ENCODE data around the gene NAV2. TPM values are rescaled to one million over a fixed set of nuclear protein-coding genes. Genes with fewer than 3 reads are reported as not detected.

NAV2 gene
- total RNA-seq, 1 experiment from 2014 or later: 23.3 TPM

DNA sequence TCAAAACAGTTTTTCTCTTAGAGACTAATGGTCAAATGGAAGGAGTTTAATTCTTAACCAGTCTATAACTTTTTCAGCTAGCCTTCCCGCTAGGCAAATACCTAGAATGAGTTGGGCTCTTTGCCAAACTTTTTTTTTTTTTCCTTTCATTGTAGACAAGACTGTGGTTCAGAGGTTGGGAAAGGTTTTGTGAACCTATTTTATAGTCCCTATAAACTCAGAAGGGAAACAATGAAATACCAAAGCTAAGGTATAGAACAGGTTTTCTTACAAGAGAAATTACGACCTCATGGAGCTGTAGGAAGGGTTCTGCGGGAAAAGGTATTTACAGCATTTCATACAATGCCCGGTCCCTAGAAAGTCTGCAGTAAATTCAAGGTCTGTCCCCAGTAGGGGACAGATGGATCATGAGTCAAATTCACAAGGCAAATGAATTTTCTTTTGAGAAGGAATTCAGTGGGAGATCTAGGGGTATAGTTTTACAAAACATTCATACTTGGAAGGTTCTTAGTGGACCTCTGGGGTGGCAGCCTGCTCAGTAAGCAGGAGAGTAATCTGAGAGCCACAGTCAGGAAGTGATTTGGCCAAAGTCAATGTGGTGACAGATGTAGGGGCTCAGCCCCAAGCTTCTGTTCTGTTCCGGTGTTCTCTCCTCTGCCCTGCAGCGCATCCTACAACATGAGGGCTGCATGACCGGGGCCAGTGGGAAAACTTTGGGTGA lies 300.9 kb downstream of the NAV2 start:
- CTCF ChIA-PET: interaction anchor here (0.5 to 0.6 kb wide), 3 partner anchors 12 to 236 kb away, joined by 3 to 11 read pairs (median 6); no protein-coding TSS in a partner anchor
- H3K4me1 ChIP-seq (replicated peaks; ENCODE audit: insufficient read depth): peaks cover 37% of the 10 kb centered on the region
- POLR2A ChIA-PET (ENCODE audit: unreplicated experiment): no interaction called here
- peak overlapping the region; percentile 3 for H3K4me2 ChIP-seq
- intact Hi-C loops (cut with micrococcal nuclease; ENCODE audit: unreplicated experiment): no loop called here
- no peaks in the 10 kb centered on the region for H4K20me1 ChIP-seq (ENCODE audit: insufficient read depth)
- no peaks in the 10 kb centered on the region for H3K27me3 ChIP-seq (ENCODE audit: insufficient read depth, low read depth)
- H3F3A ChIP-seq (ENCODE audit: insufficient read depth, low read depth): peaks cover 29% of the 10 kb centered on the region
- DNase-seq: peak in 1 of 2 experiments; percentile 91
- H3K27ac ChIP-seq: peak overlapping the region; percentile 35
- no TSS peak for BruUV-seq (replicated peaks)
- no peak overlapping the region for H2AFZ ChIP-seq
- no peaks in the 10 kb centered on the region for H3K79me2 ChIP-seq (ENCODE audit: low read depth)
- no peak overlapping the region for H3K4me3 ChIP-seq
- H3K9me3 ChIP-seq (ENCODE audit: insufficient read depth, low read depth): no peaks in the 10 kb centered on the region
- no peaks in the 10 kb centered on the region for H3K36me3 ChIP-seq (ENCODE audit: low read depth)
- TF ChIP-seq EZH2 (IDR thresholded peaks at IDR 0.05; ENCODE audit: low read depth): no peak
- TF ChIP-seq, protein P1, sequence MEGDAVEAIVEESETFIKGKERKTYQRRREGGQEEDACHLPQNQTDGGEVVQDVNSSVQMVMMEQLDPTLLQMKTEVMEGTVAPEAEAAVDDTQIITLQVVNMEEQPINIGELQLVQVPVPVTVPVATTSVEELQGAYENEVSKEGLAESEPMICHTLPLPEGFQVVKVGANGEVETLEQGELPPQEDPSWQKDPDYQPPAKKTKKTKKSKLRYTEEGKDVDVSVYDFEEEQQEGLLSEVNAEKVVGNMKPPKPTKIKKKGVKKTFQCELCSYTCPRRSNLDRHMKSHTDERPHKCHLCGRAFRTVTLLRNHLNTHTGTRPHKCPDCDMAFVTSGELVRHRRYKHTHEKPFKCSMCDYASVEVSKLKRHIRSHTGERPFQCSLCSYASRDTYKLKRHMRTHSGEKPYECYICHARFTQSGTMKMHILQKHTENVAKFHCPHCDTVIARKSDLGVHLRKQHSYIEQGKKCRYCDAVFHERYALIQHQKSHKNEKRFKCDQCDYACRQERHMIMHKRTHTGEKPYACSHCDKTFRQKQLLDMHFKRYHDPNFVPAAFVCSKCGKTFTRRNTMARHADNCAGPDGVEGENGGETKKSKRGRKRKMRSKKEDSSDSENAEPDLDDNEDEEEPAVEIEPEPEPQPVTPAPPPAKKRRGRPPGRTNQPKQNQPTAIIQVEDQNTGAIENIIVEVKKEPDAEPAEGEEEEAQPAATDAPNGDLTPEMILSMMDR (conservative IDR thresholded peaks at IDR 0.05): no peak
- H3K9me2 ChIP-seq (ENCODE audit: insufficient read depth): no peaks in the 10 kb centered on the region

DNA sequence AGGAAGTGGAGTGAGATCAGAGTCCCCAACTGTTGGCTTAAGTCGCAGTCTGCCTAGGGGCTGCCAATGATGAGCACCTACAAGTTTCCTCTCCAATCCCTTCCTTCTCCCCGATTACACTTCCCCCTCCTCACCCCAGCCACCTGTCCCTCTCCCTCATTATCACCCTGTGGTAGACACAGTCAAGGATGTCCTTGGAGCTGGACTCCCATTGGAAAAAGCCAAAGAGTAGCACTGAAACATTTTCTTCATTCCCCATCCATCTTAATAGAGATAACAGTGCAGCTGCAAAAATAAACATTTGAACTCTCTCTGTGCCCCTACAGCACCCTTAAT lies 301.4 kb downstream of the NAV2 start:
- CTCF ChIA-PET: interaction anchor here (0.5 to 0.6 kb wide), 2 partner anchors 11 to 236 kb away, joined by 6 to 11 read pairs; no protein-coding TSS in a partner anchor
- intact Hi-C loops (cut with micrococcal nuclease; ENCODE audit: unreplicated experiment): no loop called here

DNA sequence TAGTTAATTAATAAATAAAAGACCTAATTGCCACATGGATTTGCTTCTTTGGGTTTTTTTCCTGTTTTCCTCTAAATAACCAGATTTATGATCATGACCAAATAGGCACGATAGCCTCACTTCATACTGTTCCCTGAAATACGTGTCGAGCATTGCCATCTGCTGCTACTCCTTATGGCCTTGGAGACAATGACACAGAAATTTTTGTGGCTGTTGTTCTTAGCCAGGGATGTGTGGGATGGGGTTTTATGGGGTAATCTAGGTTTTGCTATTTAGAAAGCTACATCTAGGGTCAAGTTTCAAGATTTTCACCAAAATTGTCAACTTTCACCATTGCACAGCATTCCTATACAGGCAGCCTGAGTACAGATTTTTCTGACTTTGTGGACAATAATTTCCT lies 302.5 kb downstream of the NAV2 start:
- TF ChIP-seq EZH2 (IDR thresholded peaks at IDR 0.05; ENCODE audit: low read depth): no peak
- TF ChIP-seq, protein P1 (conservative IDR thresholded peaks at IDR 0.05): no peak
- Histone ChIP-seq H3K79me2 (ENCODE audit: low read depth) (no peaks in the 10 kb centered on the region), H3F3A (ENCODE audit: insufficient read depth, low read depth) (peaks cover 29% of the 10 kb centered on the region), H3K27me3 (ENCODE audit: insufficient read depth, low read depth) (no peaks in the 10 kb centered on the region), H3K36me3 (ENCODE audit: low read depth) (no peaks in the 10 kb centered on the region), H3K9me3 (ENCODE audit: insufficient read depth, low read depth) (no peaks in the 10 kb centered on the region), H3K9me2 (ENCODE audit: insufficient read depth) (no peaks in the 10 kb centered on the region), H4K20me1 (ENCODE audit: insufficient read depth) (no peaks in the 10 kb centered on the region), H2AFZ (no peak overlapping the region), H3K4me1 (replicated peaks; ENCODE audit: insufficient read depth) (peaks cover 36% of the 10 kb centered on the region), H3K4me2 (no peak overlapping the region), H3K27ac (no peak overlapping the region), H3K4me3 (no peak overlapping the region)
- BruUV-seq (replicated peaks): no TSS peak
- POLR2A ChIA-PET (ENCODE audit: unreplicated experiment): no interaction called here
- CTCF ChIA-PET: no interaction called here
- intact Hi-C loops (cut with micrococcal nuclease; ENCODE audit: unreplicated experiment): no loop called here
- no peak for DNase-seq

More for the DNA sequence above, 301.4 kb downstream of the NAV2 start:
- H2AFZ ChIP-seq: no peak overlapping the region
- peaks cover 37% of the 10 kb centered on the region for H3K4me1 ChIP-seq (replicated peaks; ENCODE audit: insufficient read depth)
- DNase-seq: no peak
- POLR2A ChIA-PET (ENCODE audit: unreplicated experiment): no interaction called here
- H4K20me1 ChIP-seq (ENCODE audit: insufficient read depth): no peaks in the 10 kb centered on the region
- H3K36me3 ChIP-seq (ENCODE audit: low read depth): no peaks in the 10 kb centered on the region
- H3K9me3 ChIP-seq (ENCODE audit: insufficient read depth, low read depth): no peaks in the 10 kb centered on the region
- no peaks in the 10 kb centered on the region for H3K79me2 ChIP-seq (ENCODE audit: low read depth)
- peaks cover 29% of the 10 kb centered on the region for H3F3A ChIP-seq (ENCODE audit: insufficient read depth, low read depth)
- H3K27me3 ChIP-seq (ENCODE audit: insufficient read depth, low read depth): no peaks in the 10 kb centered on the region
- no peaks in the 10 kb centered on the region for H3K9me2 ChIP-seq (ENCODE audit: insufficient read depth)
- H3K4me3 ChIP-seq: no peak overlapping the region
- BruUV-seq (replicated peaks): no TSS peak
- no peak for TF ChIP-seq EZH2 (IDR thresholded peaks at IDR 0.05; ENCODE audit: low read depth)
- TF ChIP-seq, protein P1 (conservative IDR thresholded peaks at IDR 0.05): no peak
- peak overlapping the region; percentile 35 for H3K27ac ChIP-seq
- H3K4me2 ChIP-seq: peak overlapping the region; percentile 3

All from PC-9 (cell line).